GM23338 (cell line): ENCODE results near the gene UBE2D1. TPM values are rescaled to one million over a fixed set of nuclear protein-coding genes. Genes with fewer than 3 reads are reported as not detected.

Experiments used
- ATAC-seq: fragments of 200-7000 bp; cut with Tn5 transposase; 3 replicates; pipeline ENCODE4 v1.9.1; 2020
- DNase-seq: peaks from one replicate; pipeline ENCODE4 v3.0.0-alpha.2; 2015; ENCODE audit warnings: low spot score
- H2AFZ ChIP-seq: fragments of 200-600 bp; sonication (generic); 2 replicates; pipeline ENCODE4 v1.8.0; 2016; ENCODE audit warnings: antibody characterized with exemption, mild to moderate bottlenecking, moderate library complexity
- H3F3A ChIP-seq: fragments of 200-600 bp; sonication (generic); replicated peaks from 2 replicates; pipeline ENCODE4 v1.8.0; 2017; ENCODE audit warnings: antibody characterized with exemption, mixed run types, low read depth
- H3K27ac ChIP-seq: fragments of 200-600 bp; sonication (generic); 2 replicates; pipeline ENCODE4 v1.6.1; 2016; ENCODE audit warnings: low read depth
- H3K27me3 ChIP-seq: fragments of 200-600 bp; sonication (generic); 2 replicates; pipeline ENCODE4 v1.8.0; 2016; ENCODE audit warnings: mild to moderate bottlenecking, mixed run types, moderate library complexity; ENCODE audit not compliant: insufficient read depth
- H3K36me3 ChIP-seq: fragments of 200-600 bp; sonication (generic); 2 replicates; pipeline ENCODE4 v1.8.0; 2016; ENCODE audit warnings: mild to moderate bottlenecking; ENCODE audit not compliant: insufficient read depth
- H3K4me1 ChIP-seq: fragments of 200-600 bp; sonication (generic); 2 replicates; pipeline ENCODE4 v1.8.0; 2016; ENCODE audit warnings: mild to moderate bottlenecking, moderate library complexity; ENCODE audit not compliant: insufficient read depth
- H3K4me2 ChIP-seq: fragments of 200-600 bp; sonication (generic); 2 replicates; pipeline ENCODE4 v1.7.1; 2017; ENCODE audit warnings: mixed run types
- H3K4me3 ChIP-seq: fragments of 200-600 bp; sonication (generic); 2 replicates; pipeline ENCODE4 v1.6.1; 2016; ENCODE audit warnings: mixed run types
- H3K79me2 ChIP-seq: fragments of 200-600 bp; sonication (generic); replicated peaks from 2 replicates; pipeline ENCODE4 v1.8.0; 2017; ENCODE audit warnings: mild to moderate bottlenecking; ENCODE audit not compliant: insufficient read depth
- H3K9me2 ChIP-seq: fragments of 200-600 bp; sonication (generic); 2 replicates; pipeline ENCODE4 v1.8.0; 2017; ENCODE audit not compliant: insufficient read depth
- H4K20me1 ChIP-seq: fragments of 200-600 bp; sonication (generic); replicated peaks from 2 replicates; pipeline ENCODE4 v1.8.0; 2017; ENCODE audit warnings: mild to moderate bottlenecking; ENCODE audit not compliant: insufficient read depth
- H3K27ac Mint-ChIP-seq: 2 replicates; pipeline ENCODE4 v1.8.0; 2020; ENCODE audit warnings: inconsistent platforms, mild to moderate bottlenecking, moderate library complexity, mixed read lengths
- H3K27me3 Mint-ChIP-seq: 3 replicates; pipeline ENCODE4 v1.8.0; 2022; ENCODE audit warnings: low read depth, mild to moderate bottlenecking, moderate library complexity, mixed read lengths, inconsistent platforms; ENCODE audit not compliant: insufficient read depth, poor library complexity
- H3K36me3 Mint-ChIP-seq: 3 replicates; pipeline ENCODE4 v1.8.0; 2021; ENCODE audit warnings: low read depth, mild to moderate bottlenecking, inconsistent platforms, moderate library complexity, mixed read lengths
- H3K4me1 Mint-ChIP-seq: 3 replicates; pipeline ENCODE4 v1.8.0; 2020; ENCODE audit warnings: mild to moderate bottlenecking, inconsistent platforms, mixed read lengths
- H3K4me3 Mint-ChIP-seq: 3 replicates; pipeline ENCODE4 v1.8.0; 2021; ENCODE audit warnings: moderate library complexity, mild to moderate bottlenecking, inconsistent platforms, mixed read lengths
- H3K9me3 Mint-ChIP-seq: 3 replicates; pipeline ENCODE4 v1.8.0; 2020; ENCODE audit warnings: moderate library complexity, mild to moderate bottlenecking, inconsistent platforms, mixed read lengths
- CREB1 ChIP-seq: fragments of 250-450 bp; sonication (Bioruptor Pico); IDR thresholded peaks from 2 replicates; pipeline ENCODE4 v1.5.0; 2020; ENCODE audit warnings: low read depth, mild to moderate bottlenecking, moderate library complexity
- EZH2 ChIP-seq: fragments of 200-600 bp; sonication (generic); IDR thresholded peaks from one replicate; pipeline ENCODE4 v1.8.0; 2017; ENCODE audit warnings: antibody characterized with exemption, mild to moderate bottlenecking, low read depth; ENCODE audit not compliant: unreplicated experiment
- EZH2phosphoT487 ChIP-seq: fragments of 200-600 bp; sonication (generic); IDR thresholded peaks from one replicate; pipeline ENCODE4 v1.8.1; 2018; ENCODE audit warnings: antibody characterized with exemption; ENCODE audit not compliant: unreplicated experiment
- JUNB ChIP-seq: IDR thresholded peaks from one replicate; pipeline ENCODE4 v1.6.1; 2016; ENCODE audit warnings: antibody characterized with exemption; ENCODE audit not compliant: unreplicated experiment
- NANOG ChIP-seq: IDR thresholded peaks from 2 replicates; pipeline ENCODE4 v1.6.1; 2016; ENCODE audit warnings: antibody characterized with exemption, borderline replicate concordance
- POLR2AphosphoS5 ChIP-seq: IDR thresholded peaks from 2 replicates; pipeline ENCODE4 v1.6.1; 2016; ENCODE audit warnings: antibody characterized with exemption, low read depth
- STAT1 ChIP-seq: IDR thresholded peaks from one replicate; pipeline ENCODE4 v1.6.1; 2016; ENCODE audit warnings: antibody characterized with exemption; ENCODE audit not compliant: unreplicated experiment
- ZNF114 ChIP-seq: fragments of 250-450 bp; sonication (Bioruptor Pico); IDR thresholded peaks from 2 replicates; pipeline ENCODE4 v1.5.0; 2020; ENCODE audit warnings: mild to moderate bottlenecking, moderate library complexity
- ZNF331 ChIP-seq: fragments of 250-450 bp; sonication (Bioruptor Pico); IDR thresholded peaks from 2 replicates; pipeline ENCODE4 v1.5.0; 2020; ENCODE audit warnings: low read depth, mild to moderate bottlenecking, moderate library complexity
- polyA plus RNA-seq: library from polyadenylated mRNA; unstranded; fragments of >200 nt; fragmentation: Nextera tagmentation; extraction: Ambion mirVana; gene quantifications from 2 replicates; pipeline ENCODE4 v1.2.1, GENCODE V29; 2016
- total RNA-seq: library from RNA; depleted of rRNA; stranded (reverse); fragments of >200 nt; shearing (Covaris generic); gene quantifications from 2 replicates; pipeline ENCODE4 v1.2.3, GENCODE V29; 2014
- TF ChIP-seq, protein P1 (sequence below), 2 experiments: fragments of 200-600 bp in 1 of 2; sonication (generic) in 1 of 2; conservative IDR thresholded peaks; 2 replicates each; pipeline versions ENCODE4 v1.5.1 to v1.6.1; 2016 to 2017; ENCODE audit warnings: antibody characterized with exemption in 2 of 2, low read depth in 2 of 2, mild to moderate bottlenecking in 2 of 2, moderate library complexity in 1 of 2
- TF ChIP-seq, protein P2 (sequence below): fragments of 250-450 bp; sonication (Bioruptor Pico); IDR thresholded peaks from 2 replicates; pipeline ENCODE4 v1.5.0; 2020; ENCODE audit warnings: mild to moderate bottlenecking, moderate library complexity
- TF ChIP-seq, protein P3 (sequence below): IDR thresholded peaks from 2 replicates; pipeline ENCODE4 v1.6.1; 2016; ENCODE audit warnings: antibody characterized with exemption
- TF ChIP-seq, protein P4 (sequence below): IDR thresholded peaks from one replicate; pipeline ENCODE4 v1.6.1; 2018; ENCODE audit warnings: antibody characterized with exemption; ENCODE audit not compliant: unreplicated experiment

UBE2D1 gene
- total and polyA plus RNA-seq, 2 experiments from 2014 or later, result 39.5 to 64.9 TPM

DNA sequence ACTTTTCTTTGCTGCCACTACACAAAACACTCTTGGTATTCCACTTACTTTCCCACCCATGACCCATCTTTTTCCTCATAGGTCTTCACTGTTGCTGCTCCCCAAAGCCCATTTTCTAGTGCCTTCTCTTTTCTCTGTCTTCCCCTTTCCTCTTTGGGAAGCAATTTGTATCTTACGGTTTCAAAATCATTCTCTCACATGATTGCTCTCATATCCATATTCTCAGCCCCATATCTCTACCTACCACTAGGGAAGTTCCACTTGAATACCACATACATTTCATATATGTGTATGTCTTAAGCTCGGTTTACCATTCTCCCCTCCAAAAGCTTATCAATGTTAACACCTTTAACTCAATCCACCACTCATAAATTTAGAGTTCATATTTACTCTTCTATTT lies 3.2 kb upstream of the UBE2D1 start:
- no peak overlapping the region for H3K4me2 ChIP-seq
- H3F3A ChIP-seq, result no peaks in the 10 kb centered on the region
- TF ChIP-seq POLR2AphosphoS5, result no peak
- TF ChIP-seq, protein P1, sequence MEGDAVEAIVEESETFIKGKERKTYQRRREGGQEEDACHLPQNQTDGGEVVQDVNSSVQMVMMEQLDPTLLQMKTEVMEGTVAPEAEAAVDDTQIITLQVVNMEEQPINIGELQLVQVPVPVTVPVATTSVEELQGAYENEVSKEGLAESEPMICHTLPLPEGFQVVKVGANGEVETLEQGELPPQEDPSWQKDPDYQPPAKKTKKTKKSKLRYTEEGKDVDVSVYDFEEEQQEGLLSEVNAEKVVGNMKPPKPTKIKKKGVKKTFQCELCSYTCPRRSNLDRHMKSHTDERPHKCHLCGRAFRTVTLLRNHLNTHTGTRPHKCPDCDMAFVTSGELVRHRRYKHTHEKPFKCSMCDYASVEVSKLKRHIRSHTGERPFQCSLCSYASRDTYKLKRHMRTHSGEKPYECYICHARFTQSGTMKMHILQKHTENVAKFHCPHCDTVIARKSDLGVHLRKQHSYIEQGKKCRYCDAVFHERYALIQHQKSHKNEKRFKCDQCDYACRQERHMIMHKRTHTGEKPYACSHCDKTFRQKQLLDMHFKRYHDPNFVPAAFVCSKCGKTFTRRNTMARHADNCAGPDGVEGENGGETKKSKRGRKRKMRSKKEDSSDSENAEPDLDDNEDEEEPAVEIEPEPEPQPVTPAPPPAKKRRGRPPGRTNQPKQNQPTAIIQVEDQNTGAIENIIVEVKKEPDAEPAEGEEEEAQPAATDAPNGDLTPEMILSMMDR (conservative IDR thresholded peaks at IDR 0.05; ENCODE audit: low read depth in 2 of 2), result no peak
- TF ChIP-seq ZNF331 (CRISPR knock-in tag), result no peak
- no peak for TF ChIP-seq EZH2
- no peak for TF ChIP-seq JUNB
- TF ChIP-seq, protein P2, sequence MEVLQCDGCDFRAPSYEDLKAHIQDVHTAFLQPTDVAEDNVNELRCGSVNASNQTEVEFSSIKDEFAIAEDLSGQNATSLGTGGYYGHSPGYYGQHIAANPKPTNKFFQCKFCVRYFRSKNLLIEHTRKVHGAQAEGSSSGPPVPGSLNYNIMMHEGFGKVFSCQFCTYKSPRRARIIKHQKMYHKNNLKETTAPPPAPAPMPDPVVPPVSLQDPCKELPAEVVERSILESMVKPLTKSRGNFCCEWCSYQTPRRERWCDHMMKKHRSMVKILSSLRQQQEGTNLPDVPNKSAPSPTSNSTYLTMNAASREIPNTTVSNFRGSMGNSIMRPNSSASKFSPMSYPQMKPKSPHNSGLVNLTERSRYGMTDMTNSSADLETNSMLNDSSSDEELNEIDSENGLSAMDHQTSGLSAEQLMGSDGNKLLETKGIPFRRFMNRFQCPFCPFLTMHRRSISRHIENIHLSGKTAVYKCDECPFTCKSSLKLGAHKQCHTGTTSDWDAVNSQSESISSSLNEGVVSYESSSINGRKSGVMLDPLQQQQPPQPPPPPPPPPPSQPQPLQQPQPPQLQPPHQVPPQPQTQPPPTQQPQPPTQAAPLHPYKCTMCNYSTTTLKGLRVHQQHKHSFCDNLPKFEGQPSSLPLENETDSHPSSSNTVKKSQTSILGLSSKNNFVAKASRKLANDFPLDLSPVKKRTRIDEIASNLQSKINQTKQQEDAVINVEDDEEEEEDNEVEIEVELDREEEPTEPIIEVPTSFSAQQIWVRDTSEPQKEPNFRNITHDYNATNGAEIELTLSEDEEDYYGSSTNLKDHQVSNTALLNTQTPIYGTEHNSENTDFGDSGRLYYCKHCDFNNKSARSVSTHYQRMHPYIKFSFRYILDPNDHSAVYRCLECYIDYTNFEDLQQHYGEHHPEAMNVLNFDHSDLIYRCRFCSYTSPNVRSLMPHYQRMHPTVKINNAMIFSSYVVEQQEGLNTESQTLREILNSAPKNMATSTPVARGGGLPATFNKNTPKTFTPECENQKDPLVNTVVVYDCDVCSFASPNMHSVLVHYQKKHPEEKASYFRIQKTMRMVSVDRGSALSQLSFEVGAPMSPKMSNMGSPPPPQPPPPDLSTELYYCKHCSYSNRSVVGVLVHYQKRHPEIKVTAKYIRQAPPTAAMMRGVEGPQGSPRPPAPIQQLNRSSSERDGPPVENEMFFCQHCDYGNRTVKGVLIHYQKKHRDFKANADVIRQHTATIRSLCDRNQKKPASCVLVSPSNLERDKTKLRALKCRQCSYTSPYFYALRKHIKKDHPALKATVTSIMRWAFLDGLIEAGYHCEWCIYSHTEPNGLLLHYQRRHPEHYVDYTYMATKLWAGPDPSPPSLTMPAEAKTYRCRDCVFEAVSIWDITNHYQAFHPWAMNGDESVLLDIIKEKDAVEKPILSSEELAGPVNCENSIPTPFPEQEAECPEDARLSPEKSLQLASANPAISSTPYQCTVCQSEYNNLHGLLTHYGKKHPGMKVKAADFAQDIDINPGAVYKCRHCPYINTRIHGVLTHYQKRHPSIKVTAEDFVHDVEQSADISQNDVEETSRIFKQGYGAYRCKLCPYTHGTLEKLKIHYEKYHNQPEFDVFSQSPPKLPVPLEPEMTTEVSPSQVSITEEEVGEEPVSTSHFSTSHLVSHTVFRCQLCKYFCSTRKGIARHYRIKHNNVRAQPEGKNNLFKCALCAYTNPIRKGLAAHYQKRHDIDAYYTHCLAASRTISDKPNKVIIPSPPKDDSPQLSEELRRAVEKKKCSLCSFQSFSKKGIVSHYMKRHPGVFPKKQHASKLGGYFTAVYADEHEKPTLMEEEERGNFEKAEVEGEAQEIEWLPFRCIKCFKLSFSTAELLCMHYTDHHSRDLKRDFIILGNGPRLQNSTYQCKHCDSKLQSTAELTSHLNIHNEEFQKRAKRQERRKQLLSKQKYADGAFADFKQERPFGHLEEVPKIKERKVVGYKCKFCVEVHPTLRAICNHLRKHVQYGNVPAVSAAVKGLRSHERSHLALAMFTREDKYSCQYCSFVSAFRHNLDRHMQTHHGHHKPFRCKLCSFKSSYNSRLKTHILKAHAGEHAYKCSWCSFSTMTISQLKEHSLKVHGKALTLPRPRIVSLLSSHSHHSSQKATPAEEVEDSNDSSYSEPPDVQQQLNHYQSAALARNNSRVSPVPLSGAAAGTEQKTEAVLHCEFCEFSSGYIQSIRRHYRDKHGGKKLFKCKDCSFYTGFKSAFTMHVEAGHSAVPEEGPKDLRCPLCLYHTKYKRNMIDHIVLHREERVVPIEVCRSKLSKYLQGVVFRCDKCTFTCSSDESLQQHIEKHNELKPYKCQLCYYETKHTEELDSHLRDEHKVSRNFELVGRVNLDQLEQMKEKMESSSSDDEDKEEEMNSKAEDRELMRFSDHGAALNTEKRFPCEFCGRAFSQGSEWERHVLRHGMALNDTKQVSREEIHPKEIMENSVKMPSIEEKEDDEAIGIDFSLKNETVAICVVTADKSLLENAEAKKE (CRISPR knock-in tag), result no peak
- TF ChIP-seq, protein P3, sequence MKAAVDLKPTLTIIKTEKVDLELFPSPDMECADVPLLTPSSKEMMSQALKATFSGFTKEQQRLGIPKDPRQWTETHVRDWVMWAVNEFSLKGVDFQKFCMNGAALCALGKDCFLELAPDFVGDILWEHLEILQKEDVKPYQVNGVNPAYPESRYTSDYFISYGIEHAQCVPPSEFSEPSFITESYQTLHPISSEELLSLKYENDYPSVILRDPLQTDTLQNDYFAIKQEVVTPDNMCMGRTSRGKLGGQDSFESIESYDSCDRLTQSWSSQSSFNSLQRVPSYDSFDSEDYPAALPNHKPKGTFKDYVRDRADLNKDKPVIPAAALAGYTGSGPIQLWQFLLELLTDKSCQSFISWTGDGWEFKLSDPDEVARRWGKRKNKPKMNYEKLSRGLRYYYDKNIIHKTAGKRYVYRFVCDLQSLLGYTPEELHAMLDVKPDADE, result no peak
- TF ChIP-seq CREB1, result no peak
- TF ChIP-seq STAT1, result no peak
- TF ChIP-seq, protein P4, sequence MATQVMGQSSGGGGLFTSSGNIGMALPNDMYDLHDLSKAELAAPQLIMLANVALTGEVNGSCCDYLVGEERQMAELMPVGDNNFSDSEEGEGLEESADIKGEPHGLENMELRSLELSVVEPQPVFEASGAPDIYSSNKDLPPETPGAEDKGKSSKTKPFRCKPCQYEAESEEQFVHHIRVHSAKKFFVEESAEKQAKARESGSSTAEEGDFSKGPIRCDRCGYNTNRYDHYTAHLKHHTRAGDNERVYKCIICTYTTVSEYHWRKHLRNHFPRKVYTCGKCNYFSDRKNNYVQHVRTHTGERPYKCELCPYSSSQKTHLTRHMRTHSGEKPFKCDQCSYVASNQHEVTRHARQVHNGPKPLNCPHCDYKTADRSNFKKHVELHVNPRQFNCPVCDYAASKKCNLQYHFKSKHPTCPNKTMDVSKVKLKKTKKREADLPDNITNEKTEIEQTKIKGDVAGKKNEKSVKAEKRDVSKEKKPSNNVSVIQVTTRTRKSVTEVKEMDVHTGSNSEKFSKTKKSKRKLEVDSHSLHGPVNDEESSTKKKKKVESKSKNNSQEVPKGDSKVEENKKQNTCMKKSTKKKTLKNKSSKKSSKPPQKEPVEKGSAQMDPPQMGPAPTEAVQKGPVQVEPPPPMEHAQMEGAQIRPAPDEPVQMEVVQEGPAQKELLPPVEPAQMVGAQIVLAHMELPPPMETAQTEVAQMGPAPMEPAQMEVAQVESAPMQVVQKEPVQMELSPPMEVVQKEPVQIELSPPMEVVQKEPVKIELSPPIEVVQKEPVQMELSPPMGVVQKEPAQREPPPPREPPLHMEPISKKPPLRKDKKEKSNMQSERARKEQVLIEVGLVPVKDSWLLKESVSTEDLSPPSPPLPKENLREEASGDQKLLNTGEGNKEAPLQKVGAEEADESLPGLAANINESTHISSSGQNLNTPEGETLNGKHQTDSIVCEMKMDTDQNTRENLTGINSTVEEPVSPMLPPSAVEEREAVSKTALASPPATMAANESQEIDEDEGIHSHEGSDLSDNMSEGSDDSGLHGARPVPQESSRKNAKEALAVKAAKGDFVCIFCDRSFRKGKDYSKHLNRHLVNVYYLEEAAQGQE, result no peak
- no peak for TF ChIP-seq EZH2phosphoT487
- TF ChIP-seq NANOG, result no peak
- TF ChIP-seq ZNF114 (CRISPR knock-in tag), result no peak
- peaks cover 3% of the 10 kb centered on the region; the same call in 1 of the 3 replicates for H3K9me3 Mint-ChIP-seq
- H2AFZ ChIP-seq, result no peak overlapping the region
- no peaks in the 10 kb centered on the region for H3K36me3 ChIP-seq
- H3K4me1 Mint-ChIP-seq, result peaks cover 15% of the 10 kb centered on the region
- peaks cover 3% of the 10 kb centered on the region; the same call in 1 of the 3 replicates for H3K36me3 Mint-ChIP-seq
- ATAC-seq (no peak), DNase-seq (no peak)
- no peak overlapping the region for H3K4me3 ChIP-seq
- H3K79me2 ChIP-seq, result peaks cover 14% of the 10 kb centered on the region
- H3K27me3 ChIP-seq, result peaks cover 2% of the 10 kb centered on the region
- no peak overlapping the region for H3K27ac Mint-ChIP-seq
- H3K4me1 ChIP-seq, result peaks cover 10% of the 10 kb centered on the region
- H3K4me3 Mint-ChIP-seq, result no peak overlapping the region
- peaks cover 9% of the 10 kb centered on the region for H3K27me3 Mint-ChIP-seq
- H4K20me1 ChIP-seq, result peaks cover 7% of the 10 kb centered on the region; the same call in 1 of the 2 replicates
- H3K9me2 ChIP-seq, result peaks cover 10% of the 10 kb centered on the region; the same call in 1 of the 2 replicates
- no peak overlapping the region for H3K27ac ChIP-seq
